ENCODE data around the gene GTPBP4.

DNA sequence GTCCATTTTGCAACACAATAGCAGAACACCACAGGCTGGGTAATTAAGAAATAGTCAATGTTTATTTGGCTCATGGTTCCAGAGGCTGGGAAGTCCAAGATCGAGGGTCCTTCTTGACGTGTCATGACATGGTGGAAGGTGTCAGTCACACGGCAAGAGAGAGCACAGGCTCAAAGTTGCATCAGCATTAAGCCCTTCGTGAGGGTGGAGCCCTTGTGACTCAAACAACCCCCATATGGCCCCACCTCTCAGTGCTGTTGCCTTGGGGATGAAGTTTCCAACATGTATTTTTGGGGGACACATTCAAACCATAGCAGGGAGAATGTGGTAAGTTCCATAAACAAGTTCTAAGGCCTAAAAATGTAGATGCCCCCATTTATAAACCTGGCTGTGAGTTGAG is 24.6 kb upstream of the GTPBP4 start:
- TF ChIP-seq, protein P1, sequence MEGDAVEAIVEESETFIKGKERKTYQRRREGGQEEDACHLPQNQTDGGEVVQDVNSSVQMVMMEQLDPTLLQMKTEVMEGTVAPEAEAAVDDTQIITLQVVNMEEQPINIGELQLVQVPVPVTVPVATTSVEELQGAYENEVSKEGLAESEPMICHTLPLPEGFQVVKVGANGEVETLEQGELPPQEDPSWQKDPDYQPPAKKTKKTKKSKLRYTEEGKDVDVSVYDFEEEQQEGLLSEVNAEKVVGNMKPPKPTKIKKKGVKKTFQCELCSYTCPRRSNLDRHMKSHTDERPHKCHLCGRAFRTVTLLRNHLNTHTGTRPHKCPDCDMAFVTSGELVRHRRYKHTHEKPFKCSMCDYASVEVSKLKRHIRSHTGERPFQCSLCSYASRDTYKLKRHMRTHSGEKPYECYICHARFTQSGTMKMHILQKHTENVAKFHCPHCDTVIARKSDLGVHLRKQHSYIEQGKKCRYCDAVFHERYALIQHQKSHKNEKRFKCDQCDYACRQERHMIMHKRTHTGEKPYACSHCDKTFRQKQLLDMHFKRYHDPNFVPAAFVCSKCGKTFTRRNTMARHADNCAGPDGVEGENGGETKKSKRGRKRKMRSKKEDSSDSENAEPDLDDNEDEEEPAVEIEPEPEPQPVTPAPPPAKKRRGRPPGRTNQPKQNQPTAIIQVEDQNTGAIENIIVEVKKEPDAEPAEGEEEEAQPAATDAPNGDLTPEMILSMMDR (IDR thresholded peaks at IDR 0.05), result no peak
- TF ChIP-seq TEAD4 (CRISPR knock-in tag; IDR thresholded peaks at IDR 0.05), result no peak
- TF ChIP-seq, protein P2, sequence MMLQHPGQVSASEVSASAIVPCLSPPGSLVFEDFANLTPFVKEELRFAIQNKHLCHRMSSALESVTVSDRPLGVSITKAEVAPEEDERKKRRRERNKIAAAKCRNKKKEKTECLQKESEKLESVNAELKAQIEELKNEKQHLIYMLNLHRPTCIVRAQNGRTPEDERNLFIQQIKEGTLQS (CRISPR knock-in tag; conservative IDR thresholded peaks at IDR 0.05), result no peak
- TF ChIP-seq CREB1 (CRISPR knock-in tag; IDR thresholded peaks at IDR 0.05), result no peak

All from WTC11 (cell line).